ENCODE data around the gene NCAM1. TPM values are rescaled to one million over a fixed set of nuclear protein-coding genes. Genes with fewer than 3 reads are reported as not detected.

NCAM1 gene
- polyA plus RNA-seq, 2 of the 4 experiments (the other 2 are of a cell fraction): 0.01 to 0.12 TPM

- no peak for ATAC-seq
- 0% methylated on average over 5 of the region's 5 CpGs for WGBS (ENCODE audit: missing lambda C conversion rate)
- Histone ChIP-seq H3K9me3 (no peaks in the 10 kb centered on the region), H3K4me3 (no peak overlapping the region), H3K27ac (no peak overlapping the region), H3K4me2 (no peak overlapping the region), H3K4me1 (no peaks in the 10 kb centered on the region)
- CTCF ChIA-PET: no interaction called here
- POLR2A ChIA-PET: no interaction called here
- FAIRE-seq: no peak
- DNase-seq (ENCODE audit: low read depth in 1 of 2, low spot score in 1 of 2): no peak
- TF ChIP-seq ATOH8 (CRISPR knock-in tag; IDR thresholded peaks at IDR 0.05; ENCODE audit: low read depth) (no peak), NPAS2 (CRISPR knock-in tag; IDR thresholded peaks at IDR 0.05; ENCODE audit: borderline replicate concordance) (no peak), ZC3H11A (IDR thresholded peaks at IDR 0.05) (no peak), CBX8 (IDR thresholded peaks at IDR 0.05) (no peak), HOXB13 (CRISPR knock-in tag; IDR thresholded peaks at IDR 0.05; ENCODE audit: low read depth) (no peak), KDM5A (IDR thresholded peaks at IDR 0.05) (no peak), HDAC2 (IDR thresholded peaks at IDR 0.05) (no peak), TP53 (CRISPR knock-in tag; IDR thresholded peaks at IDR 0.05) (no peak), FOSL2 (IDR thresholded peaks at IDR 0.05) (no peak), FOSL2 (CRISPR knock-in tag; IDR thresholded peaks at IDR 0.05) (no peak), JUNB (IDR thresholded peaks at IDR 0.05) (no peak), NFE2L2 (conservative IDR thresholded peaks at IDR 0.05; ENCODE audit: low read length) (no peak), POLR2A (IDR thresholded peaks at IDR 0.05; ENCODE audit: low read length) (no peak), SREBF2 (IDR thresholded peaks at IDR 0.05) (no peak), USF2 (IDR thresholded peaks at IDR 0.05) (no peak)
Measured at GRCh38 chr11:112972399-112973145, 11.4 kb downstream of the NCAM1 start.

- WGBS (ENCODE audit: missing lambda C conversion rate): 0% methylated on average over 4 of the region's 4 CpGs
- no peak for DNase-seq (ENCODE audit: low read depth in 1 of 2, low spot score in 1 of 2)
- POLR2A ChIA-PET: no interaction called here
- no peaks in the 10 kb centered on the region for H3K4me1 ChIP-seq
- TF ChIP-seq ELK1 (IDR thresholded peaks at IDR 0.05; ENCODE audit: low read depth, low read length): no peak
- TF ChIP-seq MAZ (IDR thresholded peaks at IDR 0.05; ENCODE audit: borderline replicate concordance, low read depth, low read length): no peak
- no peak for TF ChIP-seq CHD4 (IDR thresholded peaks at IDR 0.05; ENCODE audit: borderline replicate concordance)
- TF ChIP-seq HOXB5 (CRISPR knock-in tag; IDR thresholded peaks at IDR 0.05): no peak
- TF ChIP-seq PBX3 (IDR thresholded peaks at IDR 0.05): no peak
- TF ChIP-seq CEBPB (IDR thresholded peaks at IDR 0.05): no peak
- no peak for TF ChIP-seq NFE2L2 (conservative IDR thresholded peaks at IDR 0.05; ENCODE audit: low read length)
- no peak for TF ChIP-seq KDM1A (IDR thresholded peaks at IDR 0.05; ENCODE audit: low read depth)
- TF ChIP-seq RARB (CRISPR knock-in tag; IDR thresholded peaks at IDR 0.05): no peak
- no peak for TF ChIP-seq KDM5A (IDR thresholded peaks at IDR 0.05)
- TF ChIP-seq EP300 (IDR thresholded peaks at IDR 0.05): no peak
- TF ChIP-seq CBX8 (IDR thresholded peaks at IDR 0.05): no peak
- no peak for TF ChIP-seq BCL3 (IDR thresholded peaks at IDR 0.05)
- no peak for FAIRE-seq
- H3K4me2 ChIP-seq: no peak overlapping the region
- no peak overlapping the region for H3K27ac ChIP-seq
- no peaks in the 10 kb centered on the region for H3K9me3 ChIP-seq
- no peak for ATAC-seq
- CTCF ChIA-PET: no interaction called here
- no peak overlapping the region for H3K4me3 ChIP-seq
Measured at GRCh38 chr11:112975051-112975450, 13.8 kb downstream of the NCAM1 start.

Measured in A549 (cell line).